Activated T-helper 2 cell treated with anti-CD3 and anti-CD28 coated beads, Interferon-gamma antibody, Interleukin-2, Interleukin-4, amounts not matched to agents 10 μg/mL and 5 μg/mL and 100 μg/mL, durations not matched to agents 14 hours and 24 hours and 36 hours (primary cell): ENCODE measurements around the gene SAMM50. TPM values are rescaled to one million over a fixed set of nuclear protein-coding genes. Genes with fewer than 3 reads are reported as not detected.

Experiments
- DNase-seq: peaks from one replicate; pipeline ENCODE4 v3.0.0; 2021; ENCODE audit warnings: low spot score
- H3K27ac Mint-ChIP-seq: one replicate; pipeline ENCODE4 v1.8.0; 2021; ENCODE audit warnings: mixed read lengths
- H3K27me3 Mint-ChIP-seq: one replicate; pipeline ENCODE4 v1.8.0; 2021; ENCODE audit warnings: low read depth, mixed read lengths
- H3K36me3 Mint-ChIP-seq: one replicate; pipeline ENCODE4 v1.8.0; 2021; ENCODE audit warnings: low read depth, mixed read lengths
- H3K4me1 Mint-ChIP-seq: one replicate; pipeline ENCODE4 v1.8.0; 2021; ENCODE audit warnings: low read depth, mixed read lengths
- H3K4me3 Mint-ChIP-seq: one replicate; pipeline ENCODE4 v1.8.0; 2021; ENCODE audit warnings: low read depth, mild to moderate bottlenecking, moderate library complexity, mixed read lengths
- H3K9me3 Mint-ChIP-seq: one replicate; pipeline ENCODE4 v1.8.0; 2021; ENCODE audit warnings: mixed read lengths
- intact Hi-C: fragments of 100-400 bp; cut with micrococcal nuclease; formaldehyde crosslinking; loops from one replicate; pipeline ENCODE4 v1.15.1; 2023
- total RNA-seq: library from RNA; stranded (reverse); gene quantifications from 2 replicates; pipeline ENCODE4 v1.2.3, GENCODE V29; 2022

SAMM50 gene
- total RNA-seq, 1 donor from 2014 or later = 59.0 TPM

DNA sequence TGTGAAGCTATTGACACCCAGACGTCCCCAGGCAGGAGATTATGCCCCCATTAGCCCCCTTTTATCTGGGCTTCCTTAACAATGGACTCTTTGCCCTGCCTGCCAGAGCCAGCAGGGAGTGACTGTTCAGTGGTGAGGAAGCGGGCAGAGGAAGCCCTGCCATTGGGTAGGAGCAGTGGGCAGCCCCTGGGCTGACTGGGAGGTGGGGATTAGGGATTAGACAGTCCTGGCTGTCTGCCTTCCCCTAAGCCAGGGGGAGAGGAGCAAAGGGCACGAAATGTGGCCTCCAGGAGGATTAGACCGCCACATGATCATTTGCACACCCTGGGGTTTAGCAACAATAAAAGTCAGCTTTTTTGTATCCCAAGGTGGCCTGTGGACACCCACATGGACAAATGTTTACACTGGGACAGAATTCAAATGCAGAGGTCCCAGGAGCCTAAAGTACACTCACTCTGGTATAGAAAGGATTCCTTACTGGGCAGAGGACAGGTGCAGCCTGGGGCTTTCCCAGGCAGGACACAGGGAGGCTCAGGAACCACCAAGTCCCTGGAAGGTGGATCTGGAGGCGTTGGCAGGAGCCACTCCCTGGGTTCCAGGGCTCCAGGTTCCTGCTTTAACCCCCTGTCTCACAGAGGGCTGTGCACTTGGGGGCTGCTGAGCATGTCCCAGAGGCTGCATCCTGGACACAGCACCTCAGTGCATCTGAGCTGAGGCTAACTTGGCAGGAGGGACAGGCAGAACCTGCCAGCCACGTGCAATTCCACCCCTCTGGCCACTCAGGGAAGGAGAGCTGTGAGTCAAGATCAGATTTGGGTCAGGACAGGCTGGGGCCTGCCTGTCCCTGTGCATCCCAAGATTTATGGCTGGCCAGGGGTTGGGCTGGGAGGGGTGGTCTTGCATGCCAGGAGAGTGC, 29.6 kb upstream of the SAMM50 start:
- H3K9me3 Mint-ChIP-seq = no peaks in the 10 kb centered on the region
- peak overlapping the region; percentile 72 for H3K4me3 Mint-ChIP-seq
- no peaks in the 10 kb centered on the region for H3K36me3 Mint-ChIP-seq
- no peak overlapping the region for H3K27ac Mint-ChIP-seq
- peaks cover 14% of the 10 kb centered on the region for H3K27me3 Mint-ChIP-seq
- intact Hi-C loops = no loop called here
- peaks cover 6% of the 10 kb centered on the region for H3K4me1 Mint-ChIP-seq
- no peak for DNase-seq

- H3K4me1 Mint-ChIP-seq = peaks cover 6% of the 10 kb centered on the region
- no peaks in the 10 kb centered on the region for H3K36me3 Mint-ChIP-seq
- H3K4me3 Mint-ChIP-seq = no peak overlapping the region
- no peaks in the 10 kb centered on the region for H3K9me3 Mint-ChIP-seq
- no peak for DNase-seq
- intact Hi-C loops = no loop called here
- peaks cover 12% of the 10 kb centered on the region for H3K27me3 Mint-ChIP-seq
- no peak overlapping the region for H3K27ac Mint-ChIP-seq
These were observed 28.9 kb upstream of the SAMM50 start for GRCh38 chr22:43926349-43926710.

GRCh38 chr22:43928468-43928867, 26.8 kb upstream of the SAMM50 start:
- no peaks in the 10 kb centered on the region for H3K9me3 Mint-ChIP-seq
- H3K27ac Mint-ChIP-seq = no peak overlapping the region
- peaks cover 10% of the 10 kb centered on the region for H3K27me3 Mint-ChIP-seq
- no peaks in the 10 kb centered on the region for H3K36me3 Mint-ChIP-seq
- H3K4me3 Mint-ChIP-seq = no peak overlapping the region
- no peak for DNase-seq
- intact Hi-C loops = no loop called here
- peaks cover 3% of the 10 kb centered on the region for H3K4me1 Mint-ChIP-seq

DNA sequence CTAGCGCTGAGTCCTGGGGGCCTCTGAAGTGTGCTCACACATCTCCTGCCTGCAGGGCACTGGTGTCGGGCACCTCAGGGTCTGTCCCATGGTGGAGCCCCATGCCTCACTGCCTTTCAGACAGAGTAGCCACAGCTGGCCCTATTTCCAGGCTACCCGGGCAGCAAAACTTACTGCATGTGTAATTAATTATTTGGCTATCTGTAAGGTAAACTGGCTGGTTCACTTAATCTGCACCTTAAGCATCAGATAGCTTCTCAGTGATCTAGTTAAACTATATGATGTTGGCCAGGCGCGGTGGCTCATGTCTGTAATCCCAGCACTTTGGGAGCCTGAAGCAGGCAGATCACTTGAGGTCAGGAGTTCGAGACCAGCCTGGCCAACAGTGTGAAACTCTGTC, 26.3 kb upstream of the SAMM50 start:
- peaks cover 3% of the 10 kb centered on the region for H3K4me1 Mint-ChIP-seq

DNA sequence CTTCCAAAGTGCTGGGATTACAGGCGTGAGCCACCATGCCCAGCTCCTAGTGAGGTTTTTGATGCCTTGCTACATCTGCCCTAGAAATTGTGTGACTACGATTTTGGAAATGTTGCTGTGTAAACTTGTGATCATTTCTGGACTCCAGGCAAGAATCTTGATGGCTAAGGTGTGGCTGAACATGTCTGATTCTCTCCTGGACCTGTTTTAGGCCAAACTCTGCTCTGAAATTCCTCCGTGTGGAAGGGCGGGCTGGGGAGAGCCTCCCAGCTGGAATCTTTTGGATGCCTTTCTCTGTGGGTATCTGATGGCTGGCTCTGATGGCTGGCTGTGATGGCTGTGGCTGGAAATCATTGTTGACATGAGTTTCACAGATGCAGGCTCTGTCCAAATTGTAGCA, 23.5 kb upstream of the SAMM50 start:
- no peak overlapping the region for H3K27ac Mint-ChIP-seq
- H3K27me3 Mint-ChIP-seq = no peaks in the 10 kb centered on the region
- no peak overlapping the region for H3K4me3 Mint-ChIP-seq
- H3K4me1 Mint-ChIP-seq = no peaks in the 10 kb centered on the region
- H3K9me3 Mint-ChIP-seq = no peaks in the 10 kb centered on the region
- no peaks in the 10 kb centered on the region for H3K36me3 Mint-ChIP-seq
- no peak for DNase-seq
- intact Hi-C loops = no loop called here

More for the DNA sequence above, 26.3 kb upstream of the SAMM50 start:
- no peaks in the 10 kb centered on the region for H3K36me3 Mint-ChIP-seq
- intact Hi-C loops = no loop called here
- H3K4me3 Mint-ChIP-seq = no peak overlapping the region
- no peak for DNase-seq
- H3K9me3 Mint-ChIP-seq = no peaks in the 10 kb centered on the region
- peaks cover 10% of the 10 kb centered on the region for H3K27me3 Mint-ChIP-seq
- no peak overlapping the region for H3K27ac Mint-ChIP-seq

DNA sequence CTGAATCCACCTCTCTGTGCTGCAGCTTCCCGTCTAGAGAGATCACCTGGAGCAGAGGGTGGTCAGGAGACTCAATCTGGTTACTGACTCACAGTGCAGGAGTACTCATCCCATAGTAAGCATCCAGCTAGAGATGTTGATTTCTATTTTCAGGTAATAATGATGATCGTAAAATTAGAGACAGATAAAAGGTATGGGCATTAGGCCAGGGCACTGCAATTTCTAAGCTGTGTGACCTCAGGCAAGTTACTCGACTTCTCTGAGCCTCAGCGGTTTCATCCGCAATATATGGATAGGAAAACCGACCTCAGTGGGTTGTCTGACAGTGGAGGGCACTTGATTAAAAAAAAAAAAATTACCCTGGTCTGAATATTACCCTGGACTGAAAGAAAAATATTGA, 13.8 kb upstream of the SAMM50 start:
- Mint-ChIP-seq H3K9me3 (no peaks in the 10 kb centered on the region), H3K4me1 (no peaks in the 10 kb centered on the region), H3K27me3 (no peaks in the 10 kb centered on the region), H3K4me3 (no peak overlapping the region), H3K27ac (no peak overlapping the region), H3K36me3 (no peaks in the 10 kb centered on the region)
- intact Hi-C loops = no loop called here
- DNase-seq = no peak

DNA sequence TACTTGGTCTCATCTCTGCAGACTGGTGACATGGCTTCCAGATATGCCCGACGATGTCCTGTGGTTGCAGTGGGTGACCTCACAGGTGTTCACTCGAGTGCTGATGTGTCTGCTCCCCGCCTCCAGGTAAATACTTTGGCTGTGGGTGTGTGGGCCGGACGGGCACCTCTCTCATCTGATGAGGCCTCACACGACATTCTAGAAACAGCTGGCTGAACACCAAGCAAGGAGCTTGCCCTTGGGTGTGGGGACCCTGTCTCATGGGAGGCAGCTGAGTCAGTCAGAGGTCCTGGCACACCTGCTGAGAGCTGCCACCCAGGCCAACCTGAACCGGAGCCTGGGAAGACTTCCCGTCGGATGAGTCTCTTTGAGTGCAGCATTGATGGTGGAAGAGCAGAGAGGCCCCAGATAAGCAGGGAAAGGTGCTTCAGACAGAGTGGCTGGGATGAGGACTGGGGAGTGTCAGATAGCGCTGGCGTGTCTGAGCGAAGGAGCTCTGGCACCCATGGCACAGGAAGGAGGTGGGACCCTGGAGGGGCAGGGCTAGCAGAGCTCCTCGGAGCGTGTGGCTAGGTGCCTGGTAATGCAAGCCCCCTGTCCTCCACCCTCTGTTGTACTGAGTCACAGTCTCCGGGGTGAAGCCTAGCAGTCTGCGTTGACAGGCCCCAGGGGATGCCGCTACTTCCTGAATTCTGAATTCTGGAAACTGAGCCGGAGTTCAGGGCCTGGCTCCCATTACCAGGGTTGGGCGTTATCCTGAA, 10.4 kb upstream of the SAMM50 start:
- Mint-ChIP-seq H3K27me3 (no peaks in the 10 kb centered on the region), H3K4me1 (no peaks in the 10 kb centered on the region), H3K27ac (no peak overlapping the region), H3K36me3 (no peaks in the 10 kb centered on the region), H3K9me3 (no peaks in the 10 kb centered on the region), H3K4me3 (no peak overlapping the region)
- DNase-seq = no peak
- intact Hi-C loops = no loop called here

DNA sequence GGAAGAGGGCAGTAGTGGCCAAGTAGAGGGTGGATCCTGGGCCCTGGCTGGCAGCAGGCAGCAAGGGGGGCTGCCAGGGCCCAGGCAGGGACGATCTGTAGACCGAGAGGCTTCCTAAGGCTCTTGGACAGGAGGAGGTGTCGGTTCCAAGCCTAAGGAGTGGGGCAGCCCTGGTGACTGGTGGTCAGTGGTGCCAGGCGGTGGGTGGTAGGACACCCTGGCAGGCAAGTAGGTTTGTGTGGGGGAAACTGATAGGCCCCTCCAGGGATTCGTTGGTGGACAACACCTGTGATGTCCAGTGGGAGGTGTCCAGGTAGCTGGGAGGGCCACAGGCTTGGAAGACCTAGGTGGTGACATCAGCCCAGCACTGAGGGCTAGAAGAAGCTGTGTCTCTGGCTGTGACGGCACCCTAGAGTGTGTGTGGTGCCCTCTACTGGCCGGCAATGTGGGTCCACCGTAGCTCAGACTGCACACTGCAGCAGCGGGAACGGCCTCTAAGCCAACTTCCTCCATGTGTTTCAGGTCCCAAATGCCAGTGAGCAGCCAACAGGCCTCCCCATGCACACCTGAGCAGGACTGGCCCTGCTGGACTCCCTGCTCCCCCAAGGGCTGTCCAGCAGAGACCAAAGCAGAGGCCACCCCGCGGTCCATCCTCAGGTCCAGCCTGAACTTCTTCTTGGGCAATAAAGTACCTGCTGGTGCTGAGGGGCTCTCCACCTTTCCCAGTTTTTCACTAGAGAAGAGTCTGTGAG, 9.4 kb upstream of the SAMM50 start:
- H3K27me3 Mint-ChIP-seq = no peaks in the 10 kb centered on the region
- no peaks in the 10 kb centered on the region for H3K4me1 Mint-ChIP-seq
- H3K9me3 Mint-ChIP-seq = no peaks in the 10 kb centered on the region
- no peak overlapping the region for H3K4me3 Mint-ChIP-seq
- H3K36me3 Mint-ChIP-seq = no peaks in the 10 kb centered on the region
- no peak overlapping the region for H3K27ac Mint-ChIP-seq
- intact Hi-C loops = no loop called here
- DNase-seq = peak; percentile 60

GRCh38 chr22:43946384-43946667, 8.9 kb upstream of the SAMM50 start:
- Mint-ChIP-seq H3K27me3 (no peaks in the 10 kb centered on the region), H3K4me3 (no peak overlapping the region), H3K9me3 (no peaks in the 10 kb centered on the region), H3K27ac (no peak overlapping the region), H3K4me1 (no peaks in the 10 kb centered on the region), H3K36me3 (no peaks in the 10 kb centered on the region)
- intact Hi-C loops = no loop called here
- DNase-seq = no peak

DNA sequence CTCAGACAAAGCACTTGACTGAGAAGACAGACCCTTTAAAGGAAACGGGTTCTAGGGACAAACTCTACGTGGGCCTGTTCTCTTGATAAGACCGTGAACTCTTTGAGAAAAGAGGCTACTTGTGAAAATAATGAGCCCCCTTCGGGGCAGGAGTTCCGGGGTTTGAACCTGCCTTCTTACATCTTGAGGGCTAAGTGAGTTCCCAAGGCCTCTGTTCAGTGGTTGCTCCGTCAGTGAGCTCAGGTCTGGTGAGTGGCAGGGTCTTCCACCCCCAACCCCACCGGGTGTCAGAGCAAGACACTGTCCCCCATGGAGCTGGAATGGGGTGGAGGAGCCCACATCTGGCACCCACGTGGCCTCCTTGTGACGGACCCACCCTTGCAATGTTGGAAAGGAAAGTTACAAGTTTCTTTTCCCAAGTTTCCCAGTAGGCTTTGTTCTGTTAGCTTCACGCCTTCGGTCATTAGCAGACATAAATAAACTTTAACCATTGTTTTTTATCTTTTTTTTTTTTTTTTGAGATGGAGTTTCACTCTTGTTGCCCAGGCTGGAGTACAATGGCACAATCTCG, 6.3 kb upstream of the SAMM50 start:
- no peak overlapping the region for H3K27ac Mint-ChIP-seq
- no peak for DNase-seq
- H3K9me3 Mint-ChIP-seq = no peaks in the 10 kb centered on the region
- H3K27me3 Mint-ChIP-seq = no peaks in the 10 kb centered on the region
- no peak overlapping the region for H3K4me3 Mint-ChIP-seq
- H3K36me3 Mint-ChIP-seq = no peaks in the 10 kb centered on the region
- intact Hi-C loops = no loop called here
- H3K4me1 Mint-ChIP-seq = peaks cover under 1% of the 10 kb centered on the region

GRCh38 chr22:43951391-43951790, 3.9 kb upstream of the SAMM50 start:
- no peaks in the 10 kb centered on the region for H3K27me3 Mint-ChIP-seq
- no peak for DNase-seq
- no peaks in the 10 kb centered on the region for H3K36me3 Mint-ChIP-seq
- no peak overlapping the region for H3K4me3 Mint-ChIP-seq
- peaks cover 14% of the 10 kb centered on the region for H3K4me1 Mint-ChIP-seq
- no peak overlapping the region for H3K27ac Mint-ChIP-seq
- no peaks in the 10 kb centered on the region for H3K9me3 Mint-ChIP-seq
- intact Hi-C loops = loop anchor here (10.0 kb wide), 1 partner anchor 73 kb away; the partner anchor contains the start of gene PARVB

GRCh38 chr22:43951966-43952365, 3.3 kb upstream of the SAMM50 start:
- Mint-ChIP-seq H3K4me1 (peaks cover 18% of the 10 kb centered on the region), H3K4me3 (no peak overlapping the region), H3K9me3 (no peaks in the 10 kb centered on the region), H3K27ac (no peak overlapping the region), H3K27me3 (no peaks in the 10 kb centered on the region), H3K36me3 (no peaks in the 10 kb centered on the region)
- DNase-seq = no peak
- intact Hi-C loops = loop anchor here (10.0 kb wide), 1 partner anchor 73 kb away; the partner anchor contains the start of gene PARVB
